ENCODE data around the gene PMFBP1. TPM values are rescaled to one million over a fixed set of nuclear protein-coding genes. Genes with fewer than 3 reads are reported as not detected.

PMFBP1 gene
- total RNA-seq, 1 donor from 2014 or later: 1.2 TPM

DNA sequence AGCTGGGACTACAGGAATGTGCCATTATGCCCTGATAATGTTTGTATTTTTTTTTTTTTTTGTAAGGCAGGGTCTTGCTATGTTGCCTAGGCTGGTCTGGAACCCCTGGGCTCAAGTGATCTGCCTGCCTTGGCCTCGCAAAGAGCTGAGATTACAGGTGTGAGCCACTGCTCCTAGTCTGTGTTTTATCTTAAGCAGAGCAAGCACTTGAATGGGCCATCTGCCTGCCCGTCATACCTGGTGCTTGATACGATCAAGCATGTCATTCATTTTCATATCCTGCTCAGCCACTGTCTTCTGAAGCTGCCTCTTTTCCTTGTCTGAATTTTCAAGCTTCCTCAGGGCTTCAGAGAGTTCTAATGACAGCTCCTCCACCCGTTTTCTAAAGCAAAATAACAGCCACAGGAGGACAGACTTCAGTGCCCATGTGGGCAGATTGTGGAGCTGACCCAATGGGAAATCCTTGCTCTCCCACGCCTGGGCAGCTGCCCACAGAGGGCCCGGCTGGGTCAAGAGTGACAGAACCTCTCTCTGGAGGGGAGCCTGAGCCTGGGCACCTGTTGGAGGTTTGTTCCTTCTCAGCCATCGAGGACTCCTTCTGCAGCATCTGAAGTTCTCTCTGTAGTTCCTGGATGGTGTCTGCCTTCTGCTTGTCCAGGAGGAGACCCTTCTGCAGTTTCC, 41.8 kb downstream of the PMFBP1 start:
- DNase-seq (ENCODE audit: low read depth): no peak

DNA sequence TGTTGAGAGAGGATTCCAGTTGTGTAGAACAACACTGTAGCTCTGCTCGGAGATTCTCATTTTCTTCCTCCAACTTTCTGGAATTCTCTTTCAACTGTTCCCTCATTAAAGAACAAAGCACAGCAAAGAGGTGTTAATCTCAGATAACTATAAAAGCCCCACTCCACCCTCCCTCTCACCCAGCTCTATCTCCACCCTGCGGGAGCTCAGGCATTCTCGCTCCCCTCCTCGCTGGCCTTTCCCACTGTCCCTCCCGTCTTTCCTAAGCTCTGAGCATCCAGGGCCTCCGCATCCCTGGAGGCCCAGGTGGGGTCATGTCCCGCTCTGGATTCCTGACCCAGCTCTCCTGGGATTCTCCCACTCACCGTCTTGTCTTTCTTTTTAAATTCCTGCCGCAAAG, 43.3 kb downstream of the PMFBP1 start:
- DNase-seq (ENCODE audit: low read depth): no peak

DNA sequence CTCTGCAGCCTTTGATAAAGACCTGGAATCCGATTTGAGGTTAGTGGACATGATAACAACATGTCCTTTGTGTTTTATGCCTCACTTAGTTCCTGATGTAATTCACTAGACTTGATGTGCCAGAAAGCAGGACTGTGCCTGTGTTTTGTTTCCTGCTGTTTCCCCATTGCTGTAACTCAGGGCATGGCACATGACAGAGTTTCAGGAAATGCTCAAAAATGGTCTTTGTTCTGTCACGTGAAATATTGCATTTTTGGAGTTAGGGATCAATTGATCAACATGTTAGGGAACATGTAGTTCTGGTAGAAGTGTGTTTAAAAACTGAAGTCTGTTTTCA, 45.6 kb downstream of the PMFBP1 start:
- DNase-seq (ENCODE audit: low read depth): no peak

DNA sequence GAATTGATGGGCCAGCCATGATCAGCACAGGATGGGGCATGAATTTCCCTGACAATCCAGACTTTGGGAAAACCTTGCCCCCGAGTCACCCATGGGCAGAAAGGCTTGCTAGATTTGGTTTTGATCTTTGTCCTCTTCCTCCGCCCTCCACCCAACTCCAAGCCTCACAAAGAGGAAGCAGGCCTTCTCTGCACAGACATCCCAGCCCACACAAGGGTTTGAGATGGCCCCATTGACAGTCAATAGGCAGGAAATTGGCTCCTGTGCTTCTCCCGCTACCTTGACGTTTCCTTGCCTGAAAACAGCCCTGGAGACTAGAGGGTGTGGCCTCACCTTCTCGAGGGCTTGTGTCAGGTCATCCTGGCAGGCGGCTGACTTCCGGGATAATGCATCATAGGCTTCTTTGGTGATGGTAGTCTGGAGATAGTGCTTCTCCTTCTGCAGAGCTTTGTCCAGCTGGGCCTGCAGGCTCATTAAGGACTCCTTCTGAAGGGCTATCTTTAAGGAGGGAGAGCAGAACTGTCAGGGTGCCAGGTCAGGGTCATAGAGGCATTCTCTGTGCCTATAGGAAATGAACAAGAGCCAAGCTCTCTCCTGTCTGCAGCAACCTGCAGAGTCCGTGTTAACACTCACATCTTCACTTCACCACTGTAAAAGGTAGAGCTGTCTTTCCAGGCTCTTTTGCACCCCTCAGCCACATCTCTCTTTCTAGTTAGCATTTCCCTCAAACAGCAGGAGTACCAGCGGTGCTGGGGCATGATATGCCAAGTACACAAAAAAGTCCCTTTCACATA, 46.1 kb downstream of the PMFBP1 start:
- DNase-seq (ENCODE audit: low read depth): no peak

DNA sequence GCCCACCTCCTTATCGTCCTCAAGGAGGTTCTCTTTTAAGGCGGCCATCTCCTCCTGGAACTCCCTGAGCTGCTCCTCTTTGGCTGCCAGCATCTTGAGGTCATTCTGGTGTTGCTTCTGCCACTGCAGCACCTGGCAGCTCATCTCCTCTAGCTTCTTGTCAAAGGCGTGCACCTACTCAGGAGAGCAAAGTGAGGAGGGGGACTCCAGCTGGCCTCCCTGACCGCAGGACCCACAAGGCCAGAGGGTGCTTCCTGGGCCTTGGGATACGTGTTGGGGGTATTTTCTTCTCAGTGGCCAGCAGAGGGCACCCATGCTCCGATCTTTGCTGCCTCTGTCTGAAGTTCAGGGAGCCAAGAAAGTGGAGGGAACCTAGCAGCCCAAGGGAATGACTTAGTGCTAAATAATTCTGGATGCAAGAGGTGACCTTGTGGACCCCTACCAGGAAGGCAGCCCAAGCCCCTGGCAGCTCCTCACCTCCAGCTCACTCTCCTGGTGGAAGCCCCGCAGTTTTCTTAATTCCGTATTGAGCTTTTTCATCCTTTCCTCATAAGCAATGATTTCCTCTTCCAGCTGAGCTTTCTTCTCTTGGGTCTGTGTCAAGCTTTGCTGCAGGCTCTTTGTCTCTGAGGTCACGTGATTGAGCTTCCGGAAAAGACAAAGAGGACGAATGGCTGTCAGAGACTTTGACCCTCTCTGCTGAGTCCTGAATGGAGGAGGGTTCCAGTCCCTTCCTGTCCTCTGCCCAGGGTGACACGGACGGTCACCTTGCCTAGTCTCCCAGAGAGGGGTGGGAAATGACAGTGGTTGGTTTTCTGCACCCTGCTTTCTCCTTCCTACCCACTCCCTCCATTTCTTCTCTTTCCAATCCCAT, 47.0 kb downstream of the PMFBP1 start:
- peak; percentile 55 for DNase-seq (ENCODE audit: low read depth)

DNA sequence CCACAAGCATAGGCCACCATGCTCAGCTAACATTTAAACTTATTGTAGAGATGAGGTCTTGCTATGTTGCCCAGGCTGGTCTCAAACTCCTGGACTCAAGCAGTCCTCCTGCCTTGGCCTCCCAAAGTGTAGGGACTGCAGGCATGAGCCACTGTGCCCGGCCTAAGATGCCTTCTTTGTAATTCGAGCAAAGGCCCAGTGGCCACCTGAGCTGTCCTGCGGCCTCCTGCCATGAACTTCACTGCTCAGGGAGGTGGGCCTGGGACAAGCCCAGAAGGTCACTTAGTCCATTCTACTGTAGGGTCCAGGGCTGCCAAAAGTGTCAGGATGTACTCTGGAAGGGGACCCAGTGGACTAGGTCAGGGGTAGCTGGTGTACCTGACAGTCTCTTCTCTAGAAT, 47.8 kb downstream of the PMFBP1 start:
- DNase-seq (ENCODE audit: low read depth): no peak

DNA sequence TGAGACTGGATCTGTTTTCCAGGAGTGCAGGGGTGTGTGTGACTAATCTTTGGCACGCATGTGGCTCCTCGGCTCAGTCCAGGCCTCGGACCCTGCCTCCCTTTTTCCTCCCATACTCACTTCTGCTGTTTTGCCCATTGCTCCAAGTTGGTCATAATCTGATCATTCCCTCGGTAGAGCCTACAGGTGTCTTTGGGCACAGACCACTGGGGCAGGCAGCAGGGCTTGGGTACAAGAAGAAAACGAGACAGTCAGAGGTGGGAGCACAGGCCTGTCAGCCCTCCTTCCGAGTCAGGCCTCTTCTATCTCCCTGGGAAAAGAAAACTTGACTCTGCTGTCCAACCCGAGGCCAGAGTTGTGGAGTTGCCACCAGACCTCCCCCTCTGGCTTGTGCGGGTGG, 48.5 kb downstream of the PMFBP1 start:
- no peak for DNase-seq (ENCODE audit: low read depth)

DNA sequence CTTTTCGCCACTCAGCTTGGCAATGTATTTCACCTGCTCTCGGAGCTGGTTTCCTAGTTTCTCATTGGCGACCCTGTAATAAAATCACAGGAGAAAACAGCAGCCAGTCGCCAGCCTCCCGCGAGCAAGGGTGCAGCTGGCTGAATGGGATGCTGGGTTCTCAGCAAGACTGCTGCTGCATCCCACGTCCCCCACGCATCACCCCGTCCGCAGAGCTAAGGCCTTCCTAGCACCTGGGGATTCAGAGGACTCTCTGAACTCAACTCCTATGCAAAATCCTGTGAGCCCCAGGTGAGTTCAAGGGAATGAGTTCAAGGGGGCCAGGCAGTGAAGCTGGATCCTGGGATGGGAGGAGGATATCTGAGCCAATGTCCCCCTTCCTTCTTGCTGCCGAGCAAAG, 49.0 kb downstream of the PMFBP1 start:
- DNase-seq (ENCODE audit: low read depth): no peak

DNA sequence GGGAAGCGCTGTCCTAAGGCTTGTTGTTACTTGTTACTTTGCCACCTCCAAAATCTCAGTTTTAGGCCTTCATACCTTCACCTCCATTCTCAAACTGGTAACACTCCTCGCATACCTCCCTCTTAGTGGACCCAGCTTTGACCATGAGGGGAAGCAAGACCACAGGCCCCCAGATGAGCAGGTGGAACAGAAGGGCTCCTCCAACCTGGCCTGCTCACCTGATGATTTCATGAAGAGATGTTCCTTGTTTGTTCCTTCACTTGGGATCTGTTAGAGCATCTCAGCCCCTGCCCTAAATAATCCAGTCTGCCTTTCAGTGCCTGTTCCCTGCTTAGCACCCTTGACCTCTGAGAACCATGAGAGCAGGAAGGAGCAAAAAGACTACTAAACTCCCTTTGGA, 49.6 kb downstream of the PMFBP1 start:
- no peak for DNase-seq (ENCODE audit: low read depth)

DNA sequence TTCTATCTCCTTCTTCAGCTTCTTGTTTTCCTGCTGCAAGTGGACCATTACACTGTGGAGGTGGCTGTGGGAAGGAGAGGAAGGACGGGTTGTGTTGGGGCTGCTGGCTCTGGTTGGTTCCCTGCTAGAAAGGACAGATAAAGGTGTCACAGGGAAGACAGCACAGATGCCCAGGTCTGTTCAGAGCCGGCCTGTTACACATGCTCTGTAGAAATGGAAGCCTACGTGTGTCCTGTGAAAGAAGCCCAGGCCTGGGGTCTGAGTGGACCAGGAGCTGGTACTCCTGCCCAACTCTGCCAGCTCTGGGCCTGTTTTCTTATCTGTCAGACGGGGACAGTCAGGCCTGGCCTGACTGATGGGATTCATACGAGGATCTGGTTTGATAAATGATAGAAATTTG, 51.9 kb downstream of the PMFBP1 start:
- no peak for DNase-seq (ENCODE audit: low read depth)

DNA sequence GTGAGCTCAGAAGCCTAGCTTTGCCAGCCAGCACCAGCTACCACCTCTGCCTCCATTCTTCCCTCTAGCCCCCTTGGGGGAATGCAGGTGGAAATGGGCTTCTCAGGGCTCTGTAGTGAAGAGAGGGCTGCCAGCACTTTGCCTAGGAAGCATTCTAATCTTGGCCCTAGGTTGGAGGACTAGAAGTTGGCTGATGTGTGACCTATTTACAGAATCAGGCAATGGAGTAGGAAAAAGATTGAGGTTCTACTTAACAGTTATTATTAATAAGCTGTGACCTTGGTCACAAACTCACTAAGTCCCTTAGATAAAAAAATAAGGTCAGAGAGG, 58.4 kb downstream of the PMFBP1 start:
- no peak for DNase-seq (ENCODE audit: low read depth)

DNA sequence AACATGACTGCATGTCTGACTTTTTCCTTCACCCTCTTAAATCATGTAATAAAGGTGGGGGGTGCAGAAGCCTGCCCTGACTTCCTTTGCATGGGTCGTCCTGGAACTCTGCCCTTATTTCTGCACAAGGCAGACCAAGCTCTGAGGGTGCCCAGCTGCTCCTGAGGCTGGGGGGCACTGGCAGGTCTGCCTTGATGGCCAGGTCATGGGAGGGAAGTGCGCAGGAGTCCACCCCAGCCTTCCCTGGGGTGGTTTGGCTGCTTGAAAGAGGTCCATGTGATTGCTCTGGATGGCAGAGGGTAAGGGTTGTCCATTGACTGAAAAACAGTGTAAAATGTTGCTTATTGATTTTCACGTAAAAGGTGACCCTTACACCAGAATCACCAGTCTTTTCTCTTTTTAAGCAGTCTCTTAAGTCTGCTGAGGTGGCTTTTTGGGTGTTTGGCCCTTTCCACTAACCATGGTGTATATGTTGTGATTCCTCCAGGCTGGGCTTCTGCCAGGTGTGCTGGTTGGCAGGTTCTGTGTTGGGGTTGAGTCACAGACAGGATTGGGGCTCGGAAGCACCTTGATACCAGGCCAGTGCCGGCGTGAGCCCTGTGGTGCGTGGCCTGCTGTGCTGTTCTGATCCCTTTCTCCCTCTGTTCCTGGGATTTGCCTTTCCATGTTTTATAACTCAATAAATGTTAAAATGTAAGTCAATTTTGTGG, 58.9 kb downstream of the PMFBP1 start:
- no peak for DNase-seq (ENCODE audit: low read depth)

DNA sequence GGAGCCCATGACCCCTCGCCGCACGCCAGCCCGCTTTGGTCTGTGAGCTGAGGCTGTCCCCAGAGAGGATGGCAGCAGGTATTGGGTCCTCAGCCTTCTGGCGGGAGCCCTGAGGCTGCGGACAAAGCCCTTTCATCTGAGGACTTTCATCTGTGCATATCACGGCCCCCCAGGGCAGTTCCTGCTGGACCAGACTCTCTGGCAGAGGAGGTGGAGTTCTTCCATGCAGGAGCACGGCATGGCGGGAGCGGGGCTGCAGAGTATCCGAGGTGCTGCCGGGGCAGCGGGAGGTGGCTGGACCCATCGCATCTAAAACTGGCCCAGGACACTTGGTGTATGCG, 59.5 kb downstream of the PMFBP1 start:
- DNase-seq (ENCODE audit: low read depth): no peak

DNA sequence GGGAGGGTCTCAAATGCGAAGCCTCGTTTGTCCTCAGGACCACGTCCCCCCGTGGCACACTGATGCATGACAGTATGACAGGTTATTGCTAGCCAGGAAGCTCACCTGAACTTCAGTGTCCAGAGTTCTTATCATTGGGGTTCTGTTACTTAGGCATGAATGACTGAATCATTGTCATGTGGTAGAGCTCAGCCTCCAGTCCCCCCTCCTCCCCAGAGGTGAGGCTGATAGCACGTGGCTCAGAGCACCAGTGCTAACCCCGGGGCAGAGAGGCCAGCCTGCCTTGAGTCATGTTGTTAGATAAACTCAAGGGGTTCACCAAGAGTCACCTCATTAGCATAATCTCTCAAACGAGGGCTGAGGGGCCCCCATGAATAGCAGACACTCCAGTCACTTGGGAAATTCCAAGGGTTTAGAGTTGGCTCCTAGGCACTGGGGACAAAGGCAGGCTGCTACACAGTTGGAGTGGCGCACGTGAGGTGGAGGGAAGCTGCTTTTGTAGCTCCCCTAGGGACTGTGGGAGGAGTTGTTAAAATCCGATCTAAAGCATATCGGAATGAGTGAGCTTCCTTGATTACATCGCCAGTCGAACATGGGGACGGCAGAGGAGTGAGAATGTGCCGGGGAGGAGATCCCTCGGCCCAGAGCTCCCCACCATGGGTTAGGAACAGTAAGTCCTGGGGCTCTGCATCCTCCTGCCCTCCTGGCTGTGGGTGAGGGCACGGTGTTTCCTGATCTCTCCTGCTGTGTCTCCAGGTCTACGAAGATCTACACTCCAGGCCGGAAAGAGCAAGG, 60.1 kb downstream of the PMFBP1 start:
- no peak for DNase-seq (ENCODE audit: low read depth)

DNA sequence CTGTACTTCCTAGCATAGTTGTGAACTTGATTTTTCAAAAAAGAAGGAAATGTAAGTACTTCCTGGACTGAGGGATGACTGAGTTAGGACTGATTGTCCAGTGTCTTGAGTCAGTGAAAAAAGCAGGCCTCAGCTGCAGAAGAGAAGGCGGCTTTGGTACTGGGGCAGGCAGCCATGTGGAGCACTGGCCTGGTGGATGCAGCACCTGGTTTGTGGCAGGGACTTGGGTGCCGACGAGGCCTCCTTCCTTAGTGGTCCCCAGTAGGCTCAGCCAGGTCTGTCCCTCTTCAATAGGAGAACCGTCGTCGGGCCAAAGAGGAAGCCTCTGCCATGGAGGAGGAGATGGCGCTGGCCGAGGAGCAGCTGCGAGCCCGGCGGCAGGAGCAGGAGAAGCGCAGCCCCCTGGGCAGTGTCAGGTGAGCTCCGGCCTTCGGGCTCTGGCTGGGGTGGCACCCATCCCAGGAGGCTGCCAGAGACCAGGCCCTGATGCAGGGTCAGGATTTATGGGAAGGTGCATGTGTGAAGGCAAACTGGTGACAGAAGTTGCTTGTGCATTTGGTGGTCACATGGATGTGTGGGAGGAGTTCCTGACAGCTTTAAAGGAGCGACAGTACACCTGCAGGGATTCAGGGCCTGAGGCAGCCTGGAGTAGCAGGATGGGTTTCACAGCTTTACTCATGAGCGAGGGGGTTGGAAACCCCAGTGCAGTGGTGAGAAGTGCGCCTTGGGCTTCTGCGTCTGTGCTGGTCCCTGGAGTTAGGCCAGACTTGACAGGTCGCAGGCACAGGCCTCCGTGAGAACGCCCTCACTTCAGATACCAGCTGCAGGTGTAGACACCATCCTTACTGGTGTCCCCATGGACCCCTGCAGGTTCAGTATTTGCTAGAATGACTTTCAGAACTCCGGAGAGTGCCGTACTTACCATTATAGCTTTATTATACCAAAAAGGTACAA, 61.0 kb downstream of the PMFBP1 start:
- no peak for DNase-seq (ENCODE audit: low read depth)

DNA sequence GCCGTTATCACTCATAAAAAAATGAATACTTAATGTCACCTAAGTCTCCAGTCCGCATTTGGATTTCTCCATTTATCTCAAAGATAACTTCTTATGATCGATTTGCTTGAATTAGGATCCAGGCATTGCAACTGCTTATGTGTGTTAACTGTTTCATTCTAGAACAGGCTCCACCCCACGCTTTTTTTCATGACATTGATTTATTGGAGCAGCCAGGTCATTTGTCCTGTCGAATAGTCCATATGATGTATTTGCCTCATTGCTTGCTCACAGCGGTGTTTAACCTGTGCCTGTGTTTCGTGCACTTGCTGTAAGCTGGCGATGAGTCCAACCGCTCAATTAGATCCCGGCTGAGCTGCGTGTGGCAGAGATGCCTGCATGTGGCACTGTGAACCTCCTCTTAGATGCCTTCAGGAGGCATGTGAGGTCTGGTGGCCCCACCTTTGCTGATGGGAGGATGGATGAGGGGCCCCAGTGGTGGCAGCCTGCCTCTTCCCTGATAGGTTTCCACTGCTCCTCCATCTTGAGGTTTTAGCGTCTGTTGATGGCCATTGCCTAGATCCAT, 61.9 kb downstream of the PMFBP1 start:
- DNase-seq (ENCODE audit: low read depth): no peak

DNA sequence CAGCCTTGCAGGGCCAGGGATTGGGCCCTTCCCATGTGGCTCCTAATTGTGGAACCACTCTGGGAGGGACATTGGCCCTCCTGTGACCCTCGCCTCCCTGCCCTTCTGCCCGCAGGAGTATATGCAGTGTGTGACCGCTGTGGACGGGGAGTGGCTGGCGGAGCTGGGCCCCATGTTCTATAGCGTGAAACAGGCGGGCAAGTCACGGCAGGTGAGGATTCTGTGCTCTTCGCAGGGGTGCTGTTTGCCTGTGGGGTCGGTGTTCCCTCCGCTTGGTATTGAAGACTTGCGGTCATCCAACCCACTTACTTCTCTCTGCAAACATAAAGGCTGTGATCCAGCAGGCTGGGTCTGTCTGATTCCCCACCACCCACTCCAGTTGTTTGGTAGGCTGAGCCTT, 62.7 kb downstream of the PMFBP1 start:
- no peak for DNase-seq (ENCODE audit: low read depth)

DNA sequence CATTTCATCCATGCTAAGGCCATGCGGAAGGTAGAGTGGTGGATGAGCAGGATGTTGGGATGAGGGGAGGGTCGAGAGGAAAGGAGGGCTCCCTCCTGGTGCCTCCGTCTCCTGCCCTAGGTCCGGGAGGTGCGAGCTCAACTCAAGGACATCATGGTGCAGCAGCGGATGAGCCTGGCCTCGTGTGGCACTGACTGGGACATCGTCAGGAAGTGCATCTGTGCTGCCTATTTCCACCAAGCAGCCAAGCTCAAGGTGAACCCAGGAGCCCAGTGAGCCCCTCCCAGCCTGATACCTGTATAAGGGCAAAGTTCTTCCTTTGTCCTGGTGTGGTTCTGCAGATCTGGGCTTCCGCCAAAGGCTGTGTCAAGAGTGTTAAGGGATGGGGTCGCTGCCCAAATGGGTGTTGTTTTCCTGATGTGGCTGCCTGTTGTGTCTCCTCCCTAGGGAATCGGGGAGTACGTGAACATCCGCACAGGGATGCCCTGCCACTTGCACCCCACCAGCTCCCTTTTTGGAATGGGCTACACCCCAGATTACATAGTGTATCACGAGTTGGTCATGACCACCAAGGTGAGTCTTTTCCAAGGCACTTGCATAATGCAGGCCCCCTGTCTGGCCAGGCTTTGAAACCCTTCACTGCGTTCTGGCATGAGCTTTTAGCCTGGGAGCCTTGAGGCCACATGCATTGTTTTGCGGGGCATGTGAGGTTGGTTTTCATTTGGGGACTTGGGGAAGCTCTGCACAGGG, 63.4 kb downstream of the PMFBP1 start:
- no peak for DNase-seq (ENCODE audit: low read depth)

DNA sequence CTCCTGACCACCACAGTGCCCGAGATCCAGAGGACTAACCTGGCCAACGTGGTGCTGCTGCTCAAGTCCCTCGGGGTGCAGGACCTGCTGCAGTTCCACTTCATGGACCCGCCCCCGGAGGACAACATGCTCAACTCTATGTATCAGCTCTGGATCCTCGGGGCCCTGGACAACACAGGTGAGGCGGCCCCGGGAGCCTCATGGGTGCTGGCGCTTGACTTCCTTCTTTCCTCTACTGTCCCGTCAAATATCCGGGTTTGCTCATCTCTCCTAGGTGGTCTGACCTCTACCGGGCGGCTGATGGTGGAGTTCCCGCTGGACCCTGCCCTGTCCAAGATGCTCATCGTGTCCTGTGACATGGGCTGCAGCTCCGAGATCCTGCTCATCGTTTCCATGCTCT, 64.6 kb downstream of the PMFBP1 start:
- DNase-seq (ENCODE audit: low read depth): no peak
